H1 (cell line): ENCODE measurements around the gene CCNK. TPM values are rescaled to one million over a fixed set of nuclear protein-coding genes. Genes with fewer than 3 reads are reported as not detected.

Experiments
- NRF1 ChIP-seq: IDR thresholded peaks from 2 replicates; pipeline ENCODE4 v1.6.1; 2011; ENCODE audit warnings: mild to moderate bottlenecking, low read depth, low read length, improper control_type of control experiment
- POLR2AphosphoS5 ChIP-seq: IDR thresholded peaks from 2 replicates; pipeline ENCODE4 v1.6.1; 2011; ENCODE audit warnings: low read depth, low read length
- ZNF274 ChIP-seq: IDR thresholded peaks from 2 replicates; pipeline ENCODE4 v1.7.0; 2012; ENCODE audit warnings: low read length, borderline replicate concordance; ENCODE audit errors: extremely low read depth
- polyA plus RNA-seq, 7 experiments: library from polyadenylated mRNA; depleted of rRNA in 3 of 7; stranded (reverse) in 5 of 7; unstranded in 2 of 7; fragments of >200 nt in 5 of 7; fragments of 200-250 nt in 2 of 7; gene quantifications; 1 replicate in 5 of 7; 2 replicates in 1 of 7; 4 replicates in 1 of 7; pipeline versions ENCODE4 v1.2.1 to v1.2.3, GENCODE V29; 2011 to 2013; ENCODE audit warnings: missing spikeins in 2 of 7, mixed read lengths in 2 of 7
- total RNA-seq: library from RNA; stranded (reverse); fragmentation: NEBNext Ultra II Directional; extraction: Animal tissue kit (Norgen Biotek cat#: 25700); gene quantifications from 2 replicates; pipeline ENCODE4 v1.2.1, GENCODE V29; 2021

The CCNK gene
- total and polyA plus RNA-seq, 2 of the 8 experiments (the other 6 are each of a cell fraction or from before 2014, with no cell fraction given), result 10.7 to 82.7 TPM

DNA sequence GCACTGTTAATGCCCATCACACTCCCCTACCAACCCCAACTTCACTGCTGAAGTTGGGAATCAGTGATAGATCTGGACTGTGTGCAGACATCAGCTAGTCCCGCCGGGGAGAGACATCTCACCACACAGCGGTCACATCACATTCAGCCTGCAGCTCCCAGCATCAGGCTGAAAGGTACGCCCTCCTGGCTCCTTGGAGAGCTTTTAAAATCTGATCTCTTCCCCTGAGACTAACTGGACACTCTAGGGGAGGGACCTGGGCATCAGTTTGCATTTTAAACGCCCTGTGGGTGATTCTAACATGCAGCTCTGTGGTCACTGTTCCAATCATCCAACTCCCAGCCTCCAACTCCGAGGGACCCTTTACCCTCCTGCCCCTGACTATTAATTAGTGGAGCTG lies 64.4 kb downstream of the CCNK start (continued):
- TF ChIP-seq ZNF274, result no peak
- TF ChIP-seq POLR2AphosphoS5, result no peak
- TF ChIP-seq NRF1, result no peak
